HG03571 (cell line): Measurements from ENCODE around the gene OR7C1.
"Not testable (repeated sequence)": the region's sequence is repeated elsewhere in the genome, so short reads cannot be mapped to it uniquely, and the experiment has no call there.

Source experiments
- ATAC-seq: cut with Tn5 transposase; IDR thresholded peaks from one replicate; pipeline ENCODE4 v1.9.1; 2021; ENCODE audit not compliant: unreplicated experiment

OR7C1 gene

GRCh38 chr19:14835011-14835410 is at the start of gene OR7C1, which contains the start of gene OR7A5:
Gene OR7C1 (minus strand): TSS chr19:14835185. CDS start chr19:14800136, 35,049 bp downstream.
Gene OR7A5 (minus strand): TSS chr19:14835185. CDS start chr19:14828241, 6,944 bp downstream.
- no peak for ATAC-seq

- no peak for ATAC-seq
Measured at GRCh38 chr19:14871619-14872230, 36.7 kb upstream of the OR7C1 start.

GRCh38 chr19:14868497-14868896 is 33.5 kb upstream of the OR7C1 start:
- ATAC-seq: no peak

- no peak for ATAC-seq
Measured at GRCh38 chr19:14848822-14849221, 13.8 kb upstream of the OR7C1 start, which contains the start of gene OR7A10. Gene OR7A10 (minus strand): TSS chr19:14848922. CDS start chr19:14841877, 7,045 bp downstream.

- ATAC-seq: no peak
Measured at GRCh38 chr19:14843578-14843977, 8.6 kb upstream of the OR7C1 start.

- ATAC-seq: no peak
Measured at GRCh38 chr19:14843169-14843568, 8.2 kb upstream of the OR7C1 start.

- ATAC-seq: no peak
Measured at GRCh38 chr19:14840206-14840605, 5.2 kb upstream of the OR7C1 start.

- ATAC-seq: no peak
Measured at GRCh38 chr19:14837391-14837790, 2.4 kb upstream of the OR7C1 start.

- no peak for ATAC-seq
Measured at GRCh38 chr19:14830702-14831101, 4.3 kb downstream of the OR7C1 start.

- no peak for ATAC-seq
Measured at GRCh38 chr19:14826006-14826405, 9.0 kb downstream of the OR7C1 start.

GRCh38 chr19:14821937-14822336 is 13.0 kb downstream of the OR7C1 start:
- ATAC-seq: no peak

GRCh38 chr19:14818588-14818987 is 16.4 kb downstream of the OR7C1 start:
- ATAC-seq: no peak

GRCh38 chr19:14817052-14817451 is 17.9 kb downstream of the OR7C1 start:
- ATAC-seq: no peak

- ATAC-seq: no peak
Measured at GRCh38 chr19:14814982-14815652, 19.9 kb downstream of the OR7C1 start.

- ATAC-seq: no peak
Measured at GRCh38 chr19:14809272-14810057, 25.5 kb downstream of the OR7C1 start.

GRCh38 chr19:14804765-14805164 is 30.2 kb downstream of the OR7C1 start:
- no peak for ATAC-seq

- no peak for ATAC-seq
Measured at GRCh38 chr19:14798760-14799159, 36.2 kb downstream of the OR7C1 start.

GRCh38 chr19:14796021-14796420 is 39.0 kb downstream of the OR7C1 start:
- ATAC-seq: no peak

- ATAC-seq: no peak
Measured at GRCh38 chr19:14795078-14795721, 39.8 kb downstream of the OR7C1 start.

- not testable (repeated sequence) for ATAC-seq
Measured at GRCh38 chr19:14792250-14792649, 42.7 kb downstream of the OR7C1 start.

- ATAC-seq: no peak
Measured at GRCh38 chr19:14786421-14786851, 48.5 kb downstream of the OR7C1 start.
